Lung microvascular endothelial cell (primary cell): ENCODE measurements around the gene BRMS1. TPM values are rescaled to one million over a fixed set of nuclear protein-coding genes. Genes with fewer than 3 reads are reported as not detected.
A peak's percentile ranks its signal among the peaks of the same experiment; 100 is the strongest.
"Not testable (repeated sequence)": the region's sequence is repeated elsewhere in the genome, so short reads cannot be mapped to it uniquely, and the experiment has no call there.

Source experiments
- DNase-seq, 2 donors: peaks; one replicate each; pipeline versions ENCODE4 v3.0.0 to v3.0.0-alpha.2; 2010; ENCODE audit warnings: low read depth in 2 of 2
- total RNA-seq: library from RNA; depleted of rRNA; stranded (reverse); fragments of >200 nt; gene quantifications from 2 replicates; pipeline ENCODE4 v1.2.1, GENCODE V29; 2014

Gene BRMS1
- total RNA-seq, 1 donor from 2014 or later, result 54.6 TPM

- no peak for DNase-seq
Measured at GRCh38 chr11:66324664-66325063, 20.2 kb downstream of the BRMS1 start.

- no peak for DNase-seq
Measured at GRCh38 chr11:66323684-66324083, 21.2 kb downstream of the BRMS1 start.

- DNase-seq, result no peak
Measured at GRCh38 chr11:66322732-66323427, 22.0 kb downstream of the BRMS1 start.

- DNase-seq, result no peak
Measured at GRCh38 chr11:66321606-66322005, 23.3 kb downstream of the BRMS1 start.

- not testable (repeated sequence) for DNase-seq
Measured at GRCh38 chr11:66320748-66321147, 24.2 kb downstream of the BRMS1 start.

GRCh38 chr11:66320289-66320688 lies 24.6 kb downstream of the BRMS1 start:
- not testable (repeated sequence) for DNase-seq

GRCh38 chr11:66318600-66318970 lies 26.3 kb downstream of the BRMS1 start:
- no peak for DNase-seq

- DNase-seq, result no peak
Measured at GRCh38 chr11:66317723-66318599, 26.9 kb downstream of the BRMS1 start.

- DNase-seq, result peak in 1 of 2 donors; percentile 22
Measured at GRCh38 chr11:66317322-66317722, 27.6 kb downstream of the BRMS1 start.

GRCh38 chr11:66316849-66317251 lies 28.1 kb downstream of the BRMS1 start, which contains the start of gene CD248:
CD248 (minus strand) TSS chr11:66317044; CDS start chr11:66317027, 17 bp downstream.
- DNase-seq, result peak; percentile 23 to 30

- DNase-seq, result no peak
Measured at GRCh38 chr11:66315921-66316811, 28.7 kb downstream of the BRMS1 start.

GRCh38 chr11:66315498-66315885 lies 29.4 kb downstream of the BRMS1 start:
- DNase-seq, result no peak

- DNase-seq, result no peak
Measured at GRCh38 chr11:66314561-66315497, 30.1 kb downstream of the BRMS1 start.

- DNase-seq, result no peak
Measured at GRCh38 chr11:66314186-66314501, 30.8 kb downstream of the BRMS1 start.

GRCh38 chr11:66313321-66314185 lies 31.4 kb downstream of the BRMS1 start:
- DNase-seq, result no peak

GRCh38 chr11:66312549-66313320 lies 32.2 kb downstream of the BRMS1 start:
- peak; percentile 95 to 98 for DNase-seq

- DNase-seq, result peak; percentile 94 to 95
Measured at GRCh38 chr11:66311965-66312548, 32.8 kb downstream of the BRMS1 start.

- no peak for DNase-seq
Measured at GRCh38 chr11:66311470-66311964, 33.4 kb downstream of the BRMS1 start.
